WTC11 (cell line): ENCODE results near the gene ADSL. TPM values are rescaled to one million over a fixed set of nuclear protein-coding genes. Genes with fewer than 3 reads are reported as not detected.
A peak's percentile ranks its signal among the peaks of the same experiment; 100 is the strongest.

Source experiments
- ATAC-seq: fragments of 200-7000 bp; cut with Tn5 transposase; 2 replicates; pipeline ENCODE4 v1.10.0; 2021; ENCODE audit warnings: mild to moderate bottlenecking, moderate library complexity
- CTCF ChIA-PET: fragments of 300-600 bp; sonication (Branson Sonifier 250); formaldehyde crosslinking; loops from one replicate; lab custom pipeline; 2021; ENCODE audit warnings: antibody characterized with exemption; lab: Charles Lee
- POLR2A ChIA-PET: fragments of 350-600 bp; sonication (Branson Sonifier 250); formaldehyde crosslinking; loops from one replicate; lab custom pipeline; 2021; ENCODE audit warnings: antibody characterized with exemption; lab: Charles Lee
- DNase-seq: peaks from one replicate; pipeline ENCODE4 v3.0.0; 2021; ENCODE audit warnings: low spot score
- H3K27ac Mint-ChIP-seq: 2 replicates; pipeline ENCODE4 v1.8.0; 2021; ENCODE audit warnings: mixed read lengths
- H3K27me3 Mint-ChIP-seq: 2 replicates; pipeline ENCODE4 v1.8.0; 2021; ENCODE audit warnings: low read depth, mild to moderate bottlenecking, moderate library complexity, mixed read lengths
- H3K36me3 Mint-ChIP-seq: 2 replicates; pipeline ENCODE4 v1.8.0; 2021; ENCODE audit warnings: mixed read lengths
- H3K4me1 Mint-ChIP-seq: 2 replicates; pipeline ENCODE4 v1.8.0; 2022; ENCODE audit warnings: mixed read lengths
- H3K4me3 Mint-ChIP-seq: 2 replicates; pipeline ENCODE4 v1.8.0; 2021; ENCODE audit warnings: mild to moderate bottlenecking, moderate library complexity, mixed read lengths
- H3K9me3 Mint-ChIP-seq: 2 replicates; pipeline ENCODE4 v1.8.0; 2021; ENCODE audit warnings: mixed read lengths
- ATF6 ChIP-seq: sonication (generic); formaldehyde crosslinking; IDR thresholded peaks from 2 replicates; pipeline ENCODE4 v1.8.1; 2023; ENCODE audit warnings: mild to moderate bottlenecking, missing genetic modification reagents
- E2F1 ChIP-seq: sonication (generic); formaldehyde crosslinking; IDR thresholded peaks from 2 replicates; pipeline ENCODE4 v1.8.0; 2022; ENCODE audit warnings: mild to moderate bottlenecking, missing genetic modification reagents
- ESRRA ChIP-seq: sonication (generic); formaldehyde crosslinking; IDR thresholded peaks from 2 replicates; pipeline ENCODE4 v1.8.1; 2022; ENCODE audit warnings: mild to moderate bottlenecking, missing genetic modification reagents, borderline replicate concordance
- FOXP1 ChIP-seq: sonication (generic); formaldehyde crosslinking; IDR thresholded peaks from 2 replicates; pipeline ENCODE4 v1.8.0; 2022; ENCODE audit warnings: missing genetic modification reagents, mild to moderate bottlenecking, moderate library complexity, borderline replicate concordance
- GTF2I ChIP-seq: fragments of 250-450 bp; sonication (Bioruptor Pico); conservative IDR thresholded peaks from 2 replicates; pipeline ENCODE4 v1.4.0; 2021; ENCODE audit warnings: mild to moderate bottlenecking
- JAZF1 ChIP-seq: fragments of 250-450 bp; sonication (Bioruptor Pico); IDR thresholded peaks from 2 replicates; pipeline ENCODE4 v1.9.0; 2021; ENCODE audit warnings: moderate library complexity, mild to moderate bottlenecking, inconsistent platforms
- KAT7 ChIP-seq: sonication (generic); formaldehyde crosslinking; IDR thresholded peaks from 2 replicates; pipeline ENCODE4 v1.8.1; 2023; ENCODE audit warnings: missing genetic modification reagents, mild to moderate bottlenecking, borderline replicate concordance
- MLX ChIP-seq: sonication (generic); formaldehyde crosslinking; IDR thresholded peaks from 2 replicates; pipeline ENCODE4 v1.8.1; 2023; ENCODE audit warnings: mild to moderate bottlenecking, missing genetic modification reagents, moderate library complexity
- MXD4 ChIP-seq: fragments of 250-450 bp; sonication (Bioruptor Pico); IDR thresholded peaks from 2 replicates; pipeline ENCODE4 v1.8.0; 2021; ENCODE audit warnings: mild to moderate bottlenecking, moderate library complexity, borderline replicate concordance
- PRDM15 ChIP-seq: sonication (generic); formaldehyde crosslinking; IDR thresholded peaks from 2 replicates; pipeline ENCODE4 v1.8.0; 2022; ENCODE audit warnings: missing genetic modification reagents
- SMAD3 ChIP-seq: sonication (generic); formaldehyde crosslinking; IDR thresholded peaks from 2 replicates; pipeline ENCODE4 v1.8.0; 2022; ENCODE audit warnings: missing genetic modification reagents, mild to moderate bottlenecking, borderline replicate concordance
- SMAD4 ChIP-seq: sonication (generic); formaldehyde crosslinking; IDR thresholded peaks from 2 replicates; pipeline ENCODE4 v1.8.0; 2022; ENCODE audit warnings: mild to moderate bottlenecking, missing genetic modification reagents
- TEAD1 ChIP-seq: sonication (generic); formaldehyde crosslinking; IDR thresholded peaks from 2 replicates; pipeline ENCODE4 v1.8.0; 2022; ENCODE audit warnings: mild to moderate bottlenecking, missing genetic modification reagents
- ZBTB21 ChIP-seq: sonication (generic); formaldehyde crosslinking; IDR thresholded peaks from 2 replicates; pipeline ENCODE4 v1.8.1; 2023; ENCODE audit warnings: mild to moderate bottlenecking, missing genetic modification reagents, borderline replicate concordance
- ZNF423 ChIP-seq: fragments of 250-450 bp; sonication (Bioruptor Pico); IDR thresholded peaks from 2 replicates; pipeline ENCODE4 v2.1.2; 2022; ENCODE audit warnings: mild to moderate bottlenecking, moderate library complexity
- ZNF671 ChIP-seq: fragments of 250-450 bp; sonication (Bioruptor Pico); IDR thresholded peaks from 2 replicates; pipeline ENCODE4 v1.8.0; 2021; ENCODE audit warnings: mild to moderate bottlenecking
- total RNA-seq: library from RNA; stranded (reverse); gene quantifications from 3 replicates; pipeline ENCODE4 v1.2.3, GENCODE V29; 2021
- TF ChIP-seq, protein P1 (sequence below): sonication (generic); formaldehyde crosslinking; IDR thresholded peaks from 2 replicates; pipeline ENCODE4 v1.8.1; 2023; ENCODE audit warnings: mild to moderate bottlenecking, missing genetic modification reagents, borderline replicate concordance
- TF ChIP-seq, protein P2 (sequence below): fragments of 250-450 bp; sonication (Bioruptor Pico); IDR thresholded peaks from 2 replicates; pipeline ENCODE4 v1.9.0; 2021; ENCODE audit warnings: mild to moderate bottlenecking

ADSL gene
- total RNA-seq, 1 experiment from 2014 or later = 154 TPM

GRCh38 chr22:40329466-40329865 lies 16.8 kb upstream of the ADSL start (continued):
- TF ChIP-seq, protein P1, sequence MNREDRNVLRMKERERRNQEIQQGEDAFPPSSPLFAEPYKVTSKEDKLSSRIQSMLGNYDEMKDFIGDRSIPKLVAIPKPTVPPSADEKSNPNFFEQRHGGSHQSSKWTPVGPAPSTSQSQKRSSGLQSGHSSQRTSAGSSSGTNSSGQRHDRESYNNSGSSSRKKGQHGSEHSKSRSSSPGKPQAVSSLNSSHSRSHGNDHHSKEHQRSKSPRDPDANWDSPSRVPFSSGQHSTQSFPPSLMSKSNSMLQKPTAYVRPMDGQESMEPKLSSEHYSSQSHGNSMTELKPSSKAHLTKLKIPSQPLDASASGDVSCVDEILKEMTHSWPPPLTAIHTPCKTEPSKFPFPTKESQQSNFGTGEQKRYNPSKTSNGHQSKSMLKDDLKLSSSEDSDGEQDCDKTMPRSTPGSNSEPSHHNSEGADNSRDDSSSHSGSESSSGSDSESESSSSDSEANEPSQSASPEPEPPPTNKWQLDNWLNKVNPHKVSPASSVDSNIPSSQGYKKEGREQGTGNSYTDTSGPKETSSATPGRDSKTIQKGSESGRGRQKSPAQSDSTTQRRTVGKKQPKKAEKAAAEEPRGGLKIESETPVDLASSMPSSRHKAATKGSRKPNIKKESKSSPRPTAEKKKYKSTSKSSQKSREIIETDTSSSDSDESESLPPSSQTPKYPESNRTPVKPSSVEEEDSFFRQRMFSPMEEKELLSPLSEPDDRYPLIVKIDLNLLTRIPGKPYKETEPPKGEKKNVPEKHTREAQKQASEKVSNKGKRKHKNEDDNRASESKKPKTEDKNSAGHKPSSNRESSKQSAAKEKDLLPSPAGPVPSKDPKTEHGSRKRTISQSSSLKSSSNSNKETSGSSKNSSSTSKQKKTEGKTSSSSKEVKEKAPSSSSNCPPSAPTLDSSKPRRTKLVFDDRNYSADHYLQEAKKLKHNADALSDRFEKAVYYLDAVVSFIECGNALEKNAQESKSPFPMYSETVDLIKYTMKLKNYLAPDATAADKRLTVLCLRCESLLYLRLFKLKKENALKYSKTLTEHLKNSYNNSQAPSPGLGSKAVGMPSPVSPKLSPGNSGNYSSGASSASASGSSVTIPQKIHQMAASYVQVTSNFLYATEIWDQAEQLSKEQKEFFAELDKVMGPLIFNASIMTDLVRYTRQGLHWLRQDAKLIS (CRISPR knock-in tag) = no peak
- TF ChIP-seq ESRRA = no peak
- TF ChIP-seq, protein P2, sequence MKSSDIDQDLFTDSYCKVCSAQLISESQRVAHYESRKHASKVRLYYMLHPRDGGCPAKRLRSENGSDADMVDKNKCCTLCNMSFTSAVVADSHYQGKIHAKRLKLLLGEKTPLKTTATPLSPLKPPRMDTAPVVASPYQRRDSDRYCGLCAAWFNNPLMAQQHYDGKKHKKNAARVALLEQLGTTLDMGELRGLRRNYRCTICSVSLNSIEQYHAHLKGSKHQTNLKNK (CRISPR knock-in tag) = no peak
- TF ChIP-seq, all 79 proteins: peak for 0

- POLR2A ChIA-PET = no interaction called here
- Mint-ChIP-seq H3K27me3 (no peaks in the 10 kb centered on the region), H3K36me3 (peaks cover 4% of the 10 kb centered on the region; the same call in 1 of the 2 replicates), H3K9me3 (no peaks in the 10 kb centered on the region), H3K4me3 (no peak overlapping the region), H3K4me1 (peaks cover 83% of the 10 kb centered on the region), H3K27ac (peak overlapping the region; percentile 67; the same call in 1 of the 2 replicates)
- TF ChIP-seq GTF2I (CRISPR knock-in tag) = no peak
- no peak for TF ChIP-seq E2F1
- TF ChIP-seq ZNF423 (CRISPR knock-in tag) = no peak
- no peak for TF ChIP-seq KAT7 (CRISPR knock-in tag)
- no peak for TF ChIP-seq JAZF1 (CRISPR knock-in tag)
- TF ChIP-seq ZNF671 (CRISPR knock-in tag) = no peak
- no peak for TF ChIP-seq TEAD1 (CRISPR knock-in tag)
- TF ChIP-seq SMAD4 = no peak
- TF ChIP-seq ATF6 (CRISPR knock-in tag) = no peak
- TF ChIP-seq FOXP1 = no peak
- TF ChIP-seq PRDM15 (CRISPR knock-in tag) = no peak
- TF ChIP-seq MXD4 (CRISPR knock-in tag) = no peak
- TF ChIP-seq ZBTB21 (CRISPR knock-in tag) = no peak
- no peak for TF ChIP-seq MLX (CRISPR knock-in tag)
- no peak for TF ChIP-seq SMAD3 (CRISPR knock-in tag)
- ATAC-seq (no peak), DNase-seq (no peak)
- CTCF ChIA-PET = interaction anchor here (1.2 kb wide), 1 partner anchor 17 kb away, joined by 3 read pairs; no protein-coding TSS in a partner anchor
Measured at GRCh38 chr22:40330086-40330485, 16.2 kb upstream of the ADSL start.
